Measurements from ENCODE around the gene FEN1.

- TF ChIP-seq CTCF (IDR thresholded peaks at IDR 0.05), result no peak
- no peak for TF ChIP-seq POLR2A (IDR thresholded peaks at IDR 0.05)
These were observed 3.3 kb downstream of the FEN1 start for GRCh38 chr11:61795876-61796526.

Data from upper lobe of left lung (tissue), 4 donors.